RWPE2 (cell line): ENCODE results near the gene CCNDBP1.

ENCODE experiments used
- ATAC-seq: fragments of 200-7000 bp; cut with Tn5 transposase; 3 replicates; pipeline ENCODE4 v1.9.1; 2021; ENCODE audit warnings: low read depth
- DNase-seq: peaks from one replicate; pipeline ENCODE4 v3.0.0-alpha.2; 2020; ENCODE audit warnings: low spot score
- H3K27ac ChIP-seq: fragments of 450-650 bp; 2 replicates; pipeline ENCODE4 v1.5.1; 2017; ENCODE audit warnings: mild to moderate bottlenecking; ENCODE audit not compliant: poor library complexity, severe bottlenecking
- H3K27me3 ChIP-seq: fragments of 250-450 bp; sonication (Bioruptor Pico); 2 replicates; pipeline ENCODE4 v1.5.1; 2021; ENCODE audit warnings: mild to moderate bottlenecking, moderate library complexity; ENCODE audit not compliant: insufficient read depth, poor library complexity, severe bottlenecking
- H3K36me3 ChIP-seq: fragments of 250-450 bp; sonication (Bioruptor Pico); 2 replicates; pipeline ENCODE4 v1.5.1; 2020; ENCODE audit warnings: low read depth, mild to moderate bottlenecking, moderate library complexity
- H3K4me1 ChIP-seq: fragments of 250-450 bp; sonication (Bioruptor Pico); 2 replicates; pipeline ENCODE4 v1.5.1; 2021; ENCODE audit warnings: mild to moderate bottlenecking, moderate library complexity; ENCODE audit not compliant: insufficient read depth, poor library complexity, severe bottlenecking
- H3K4me3 ChIP-seq: fragments of 250-450 bp; sonication (Bioruptor Pico); 2 replicates; pipeline ENCODE4 v1.5.1; 2021; ENCODE audit warnings: mild to moderate bottlenecking, moderate library complexity; ENCODE audit not compliant: severe bottlenecking
- H3K9me3 ChIP-seq: fragments of 250-450 bp; sonication (Bioruptor Pico); 2 replicates; pipeline ENCODE4 v1.5.1; 2021; ENCODE audit warnings: mild to moderate bottlenecking, moderate library complexity; ENCODE audit not compliant: severe bottlenecking
- TF ChIP-seq, protein P1 (sequence below): fragments of 450-650 bp; IDR thresholded peaks from one replicate; pipeline ENCODE4 v1.5.1; 2017; ENCODE audit warnings: mild to moderate bottlenecking, moderate library complexity; ENCODE audit not compliant: poor library complexity, severe bottlenecking

Gene CCNDBP1

DNA sequence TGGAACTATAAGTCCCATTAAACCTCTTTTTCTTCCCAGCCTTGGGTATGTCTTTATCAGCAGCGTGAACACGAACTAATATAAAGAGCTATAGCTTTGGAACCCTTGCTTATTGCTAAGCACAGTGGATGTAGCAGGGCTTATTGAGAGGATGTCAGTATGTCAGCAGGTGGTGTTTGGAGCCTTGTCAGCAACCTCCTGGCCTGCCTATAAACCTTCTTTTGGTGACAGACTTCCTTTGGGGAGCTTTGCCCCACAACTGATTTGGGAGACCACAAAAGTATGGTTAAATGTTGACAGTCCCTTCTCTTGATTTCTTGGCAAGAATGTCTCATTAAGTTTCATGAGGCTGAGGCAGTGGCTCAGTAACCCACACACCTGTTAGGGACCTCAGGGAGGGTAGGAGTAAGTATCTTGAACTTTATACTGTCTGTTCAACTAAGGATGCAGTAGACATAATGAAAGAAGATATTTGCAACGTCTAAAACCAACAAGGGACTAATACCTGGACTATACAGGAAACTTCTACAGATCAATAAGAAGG is 14.8 kb downstream of the CCNDBP1 start:
- ATAC-seq (no peak), DNase-seq (no peak)
- TF ChIP-seq, protein P1, sequence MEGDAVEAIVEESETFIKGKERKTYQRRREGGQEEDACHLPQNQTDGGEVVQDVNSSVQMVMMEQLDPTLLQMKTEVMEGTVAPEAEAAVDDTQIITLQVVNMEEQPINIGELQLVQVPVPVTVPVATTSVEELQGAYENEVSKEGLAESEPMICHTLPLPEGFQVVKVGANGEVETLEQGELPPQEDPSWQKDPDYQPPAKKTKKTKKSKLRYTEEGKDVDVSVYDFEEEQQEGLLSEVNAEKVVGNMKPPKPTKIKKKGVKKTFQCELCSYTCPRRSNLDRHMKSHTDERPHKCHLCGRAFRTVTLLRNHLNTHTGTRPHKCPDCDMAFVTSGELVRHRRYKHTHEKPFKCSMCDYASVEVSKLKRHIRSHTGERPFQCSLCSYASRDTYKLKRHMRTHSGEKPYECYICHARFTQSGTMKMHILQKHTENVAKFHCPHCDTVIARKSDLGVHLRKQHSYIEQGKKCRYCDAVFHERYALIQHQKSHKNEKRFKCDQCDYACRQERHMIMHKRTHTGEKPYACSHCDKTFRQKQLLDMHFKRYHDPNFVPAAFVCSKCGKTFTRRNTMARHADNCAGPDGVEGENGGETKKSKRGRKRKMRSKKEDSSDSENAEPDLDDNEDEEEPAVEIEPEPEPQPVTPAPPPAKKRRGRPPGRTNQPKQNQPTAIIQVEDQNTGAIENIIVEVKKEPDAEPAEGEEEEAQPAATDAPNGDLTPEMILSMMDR = no peak
- H3K4me1 ChIP-seq = peaks cover 3% of the 10 kb centered on the region
- H3K4me3 ChIP-seq = no peak overlapping the region
- H3K27ac ChIP-seq = no peak overlapping the region
- H3K9me3 ChIP-seq = no peaks in the 10 kb centered on the region
- no peaks in the 10 kb centered on the region for H3K27me3 ChIP-seq
- peaks cover 10% of the 10 kb centered on the region for H3K36me3 ChIP-seq

DNA sequence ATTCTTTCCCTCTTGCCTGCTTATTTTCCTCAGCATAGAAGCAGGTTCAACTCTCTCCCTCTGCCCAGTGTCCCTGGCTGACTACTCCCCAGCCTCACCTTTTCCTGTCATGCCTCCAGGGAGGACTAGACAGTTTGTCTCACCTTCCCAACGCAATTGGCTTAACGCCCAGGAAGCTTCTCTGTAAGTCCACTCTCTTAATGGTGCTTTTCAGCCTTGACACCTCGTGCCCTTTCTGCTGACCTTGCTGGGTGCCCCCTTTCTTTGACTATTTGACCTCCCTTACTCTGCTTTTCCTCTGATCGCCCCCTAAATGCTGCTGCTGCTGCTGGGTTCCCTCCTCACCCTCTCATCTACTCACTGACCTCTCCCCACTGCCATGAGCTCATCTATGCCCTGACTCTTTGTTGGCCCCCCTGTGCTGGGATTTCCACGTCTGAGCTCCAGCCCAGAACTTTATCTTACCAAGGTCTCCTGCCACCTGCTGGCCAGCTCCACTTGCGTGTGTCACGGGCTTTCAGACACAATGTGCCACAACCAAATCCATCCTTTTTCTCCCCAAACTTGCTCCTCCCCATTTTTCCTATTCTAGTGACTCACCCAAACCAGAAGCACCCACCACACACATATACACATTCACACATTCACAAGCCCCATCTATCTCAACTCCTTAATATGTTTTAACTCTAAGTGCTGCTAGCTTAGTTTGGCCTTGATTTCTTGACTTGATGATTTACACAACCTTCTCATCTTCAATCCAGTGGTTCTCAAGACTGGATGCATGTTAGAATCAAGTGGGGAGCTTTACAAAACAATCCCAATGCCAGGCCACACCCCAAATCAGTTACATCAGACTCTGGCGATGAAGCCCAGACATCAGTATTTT is 19.1 kb downstream of the CCNDBP1 start:
- H3K27ac ChIP-seq = no peak overlapping the region
- ATAC-seq = peak; percentile 62
- no peak for DNase-seq
- no peaks in the 10 kb centered on the region for H3K27me3 ChIP-seq
- no peaks in the 10 kb centered on the region for H3K36me3 ChIP-seq
- H3K9me3 ChIP-seq = no peaks in the 10 kb centered on the region
- H3K4me1 ChIP-seq = peaks cover 3% of the 10 kb centered on the region
- no peak overlapping the region for H3K4me3 ChIP-seq
- TF ChIP-seq, protein P1 = peak; percentile 88

DNA sequence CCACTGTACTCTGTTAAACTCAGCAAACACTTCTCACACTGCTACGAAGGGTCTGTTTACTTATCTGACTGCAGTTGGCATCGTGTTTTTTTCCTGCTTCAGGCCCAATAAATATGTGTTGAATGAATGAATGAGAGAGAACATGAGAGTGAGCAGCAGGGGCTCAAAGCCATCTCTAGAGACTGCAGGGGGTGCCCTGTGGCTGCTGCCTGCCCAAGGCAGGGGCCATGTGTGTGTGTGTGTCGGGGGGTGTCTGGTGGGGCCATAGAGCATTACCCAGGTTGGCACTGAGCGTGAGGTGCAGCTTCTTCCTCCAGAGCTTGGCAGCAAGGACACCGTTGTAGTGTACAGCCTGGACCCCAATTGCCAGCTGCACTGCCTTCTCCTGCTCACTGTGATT is 20.9 kb downstream of the CCNDBP1 start:
- no peak overlapping the region for H3K4me3 ChIP-seq
- no peaks in the 10 kb centered on the region for H3K27me3 ChIP-seq
- H3K4me1 ChIP-seq = peaks cover 3% of the 10 kb centered on the region
- TF ChIP-seq, protein P1 = no peak
- H3K27ac ChIP-seq = no peak overlapping the region
- ATAC-seq (no peak), DNase-seq (no peak)
- H3K9me3 ChIP-seq = no peaks in the 10 kb centered on the region
- no peaks in the 10 kb centered on the region for H3K36me3 ChIP-seq

DNA sequence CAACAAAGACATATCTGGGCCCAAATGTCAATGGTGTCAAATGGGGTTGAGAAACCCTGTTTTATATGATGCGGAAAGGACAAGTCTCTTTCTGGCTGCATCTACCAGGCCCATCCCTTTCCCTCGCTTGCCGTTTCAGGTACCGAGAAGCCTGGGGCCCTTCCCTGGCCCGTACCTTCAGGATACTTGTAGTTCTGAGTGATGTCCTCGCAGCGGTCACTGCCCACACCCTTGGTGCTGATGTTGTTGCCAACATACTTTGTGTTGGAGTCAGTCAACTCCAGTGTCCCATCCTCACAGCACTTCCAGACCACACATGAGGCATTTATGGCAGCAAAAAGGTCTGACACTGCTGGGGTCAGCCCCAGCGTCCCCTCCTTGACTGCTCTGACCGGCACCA is 21.8 kb downstream of the CCNDBP1 start:
- DNase-seq (no peak), ATAC-seq (no peak)
- Histone ChIP-seq H3K4me1 (peaks cover 3% of the 10 kb centered on the region), H3K36me3 (no peaks in the 10 kb centered on the region), H3K27me3 (no peaks in the 10 kb centered on the region), H3K27ac (no peak overlapping the region), H3K9me3 (no peaks in the 10 kb centered on the region), H3K4me3 (no peak overlapping the region)
- TF ChIP-seq, protein P1 = no peak
